Limb (tissue), 2 donors: ENCODE results near the gene TPRKB.
"Not testable (repeated sequence)": the region's sequence is repeated elsewhere in the genome, so short reads cannot be mapped to it uniquely, and the experiment has no call there.

Experiments used
- DNase-seq, 2 donors: peaks; one replicate each; pipeline ENCODE4 v3.0.0-alpha.2; 2016; ENCODE audit errors: extremely low spot score in 2 of 2

Gene TPRKB

GRCh38 chr2:73700661-73701447 lies 36.3 kb downstream of the TPRKB start:
- no peak for DNase-seq

GRCh38 chr2:73700131-73700611 lies 37.0 kb downstream of the TPRKB start:
- DNase-seq: no peak

GRCh38 chr2:73699437-73699836 lies 37.7 kb downstream of the TPRKB start:
- DNase-seq: no peak

DNA sequence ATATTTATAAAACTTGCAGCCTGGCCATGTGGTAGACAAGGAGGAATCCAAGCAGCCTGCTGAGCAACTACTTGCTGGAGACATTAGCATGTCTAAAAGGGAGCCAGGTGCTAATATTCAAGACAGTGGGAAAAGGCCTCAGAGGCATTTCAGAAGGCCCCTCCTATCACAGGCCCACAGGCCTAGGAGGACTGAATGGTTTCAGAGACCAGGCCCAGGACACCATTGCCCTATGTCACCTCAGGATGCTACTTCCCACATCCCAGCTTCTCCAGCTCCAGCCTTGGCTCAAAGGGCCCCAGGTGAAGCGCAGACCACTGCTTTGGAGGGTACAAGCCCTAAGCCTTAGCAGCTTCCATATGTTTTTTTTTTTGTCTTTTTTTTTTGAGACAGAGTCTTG lies 39.0 kb downstream of the TPRKB start:
- DNase-seq: no peak

- DNase-seq: no peak
Measured at GRCh38 chr2:73697606-73698005, 39.5 kb downstream of the TPRKB start.

GRCh38 chr2:73696985-73697384 lies 40.2 kb downstream of the TPRKB start:
- DNase-seq: not testable (repeated sequence)

DNA sequence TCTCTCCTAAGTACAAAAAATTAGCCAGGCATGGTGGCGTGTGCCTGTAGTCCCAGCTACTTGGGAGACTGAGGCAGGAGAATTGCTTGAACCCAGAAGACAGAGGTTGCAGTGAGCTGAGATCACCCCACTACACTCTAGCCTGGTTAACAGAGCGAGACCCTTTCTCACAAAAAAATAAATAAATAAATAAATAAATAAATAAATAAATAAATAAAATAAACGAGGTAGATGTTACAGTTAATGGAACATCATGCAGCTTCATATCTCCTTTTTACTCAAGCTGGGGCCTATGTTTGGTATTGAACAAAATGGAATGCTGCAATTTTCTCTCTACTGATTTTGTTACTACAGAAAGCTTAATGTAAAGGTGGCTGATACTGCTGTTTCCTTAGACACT lies 40.6 kb downstream of the TPRKB start:
- DNase-seq: not testable (repeated sequence)

GRCh38 chr2:73690372-73691088 lies 46.6 kb downstream of the TPRKB start:
- DNase-seq: not testable (repeated sequence)

DNA sequence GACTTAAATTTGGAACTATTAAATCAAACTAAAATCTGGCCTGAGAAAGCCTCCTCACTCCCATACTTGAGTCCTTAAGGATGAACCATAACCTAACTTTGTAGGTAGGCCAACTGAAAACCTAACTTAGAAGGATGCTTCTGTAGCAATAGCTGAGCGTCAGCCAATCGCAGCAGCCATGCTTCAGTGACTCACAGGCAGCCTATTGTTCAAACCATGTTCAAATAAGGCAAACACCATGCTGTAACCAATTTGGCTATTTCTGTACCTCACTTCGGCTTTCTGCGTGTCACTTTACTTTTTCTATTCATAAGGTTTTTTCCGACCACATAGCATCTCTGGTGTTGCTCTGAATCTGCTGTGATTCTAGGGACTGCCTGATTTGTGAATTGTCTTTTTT lies 48.7 kb downstream of the TPRKB start:
- not testable (repeated sequence) for DNase-seq

GRCh38 chr2:73685764-73686438 lies 51.2 kb downstream of the TPRKB start:
- no peak for DNase-seq

DNA sequence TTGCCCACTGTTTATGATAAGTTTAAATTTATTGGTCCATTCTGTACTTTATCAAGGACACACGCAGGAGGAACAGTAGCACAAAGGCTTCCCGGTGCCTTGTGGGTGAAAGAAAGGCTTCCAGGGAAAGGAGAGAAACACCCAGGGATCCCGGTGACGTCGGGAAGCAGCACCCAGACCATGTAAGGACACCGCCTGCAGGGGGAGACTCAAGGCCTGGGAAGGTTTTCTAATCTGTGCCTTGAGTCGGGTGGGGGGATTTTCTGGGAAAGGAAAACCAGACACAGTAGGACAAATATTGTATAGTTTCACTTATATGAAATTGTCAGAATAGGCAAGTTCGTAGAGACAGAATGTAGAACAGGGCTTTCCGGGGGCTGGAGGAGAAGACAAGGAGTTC lies 52.2 kb downstream of the TPRKB start:
- DNase-seq: not testable (repeated sequence)

GRCh38 chr2:73684325-73684724 lies 52.8 kb downstream of the TPRKB start:
- DNase-seq: not testable (repeated sequence)

DNA sequence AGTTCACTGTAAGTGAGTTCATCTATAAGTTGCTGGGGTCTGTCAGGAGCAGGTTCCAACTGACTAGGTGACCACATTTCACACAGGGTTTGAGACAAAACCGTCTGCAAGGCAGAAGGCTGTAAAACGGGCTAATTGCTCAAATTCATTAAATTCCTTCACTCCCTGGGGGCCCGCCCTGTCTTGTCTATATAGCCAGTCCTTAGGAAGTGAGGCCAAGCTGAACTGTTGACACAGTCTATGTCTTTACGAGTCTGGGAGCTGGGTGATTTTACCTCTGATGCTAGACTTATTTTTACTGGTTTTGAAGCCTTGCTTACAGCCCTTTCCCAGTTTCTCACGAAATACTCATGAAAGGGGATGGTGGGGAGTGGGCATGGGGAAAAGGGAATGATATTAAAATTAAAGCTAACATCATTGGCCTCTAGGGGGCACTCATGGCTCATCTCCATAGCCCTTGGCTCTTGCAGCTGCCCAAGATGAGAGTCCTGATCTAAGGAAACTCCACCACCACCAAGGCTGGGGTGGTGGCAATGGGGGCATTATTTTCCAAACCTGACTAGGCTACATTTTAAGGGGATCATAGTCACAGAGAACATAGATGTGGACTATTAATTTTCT lies 57.1 kb downstream of the TPRKB start:
- not testable (repeated sequence) for DNase-seq
